Dendritic cell treated with granulocyte-macrophage colony-stimulating factor and Interleukin-4, amounts not matched to agents 40 ng/mL and 50 ng/mL, for 4 days (primary cell): ENCODE results near the gene FAM200B.
A peak's percentile ranks its signal among the peaks of the same experiment; 100 is the strongest.
"Not testable (repeated sequence)": the region's sequence is repeated elsewhere in the genome, so short reads cannot be mapped to it uniquely, and the experiment has no call there.

ENCODE experiments used
- H3K27ac Mint-ChIP-seq: one replicate; pipeline ENCODE4 v1.8.0; 2022; ENCODE audit warnings: mild to moderate bottlenecking, mixed read lengths
- H3K27me3 Mint-ChIP-seq: one replicate; pipeline ENCODE4 v1.8.0; 2022; ENCODE audit warnings: mild to moderate bottlenecking, mixed read lengths
- H3K36me3 Mint-ChIP-seq: one replicate; pipeline ENCODE4 v1.8.0; 2022; ENCODE audit warnings: low read depth, mixed read lengths
- H3K4me1 Mint-ChIP-seq: one replicate; pipeline ENCODE4 v1.8.0; 2022; ENCODE audit warnings: low read depth, mixed read lengths
- H3K4me3 Mint-ChIP-seq: one replicate; pipeline ENCODE4 v1.8.0; 2022; ENCODE audit warnings: mild to moderate bottlenecking, moderate library complexity, mixed read lengths
- H3K9me3 Mint-ChIP-seq: one replicate; pipeline ENCODE4 v1.8.0; 2022; ENCODE audit warnings: mixed read lengths
- intact Hi-C: fragments of 100-400 bp; cut with micrococcal nuclease; formaldehyde crosslinking; loops from one replicate; pipeline ENCODE4 v1.15.0; 2022

The FAM200B gene

GRCh38 chr4:15717086-15717485, 35.5 kb downstream of the FAM200B start:
- Mint-ChIP-seq H3K36me3 (peaks cover 34% of the 10 kb centered on the region), H3K4me3 (no peak overlapping the region), H3K27me3 (no peaks in the 10 kb centered on the region), H3K27ac (no peak overlapping the region), H3K4me1 (peaks cover 19% of the 10 kb centered on the region), H3K9me3 (no peaks in the 10 kb centered on the region)
- intact Hi-C loops = no loop called here

GRCh38 chr4:15717657-15718416, 36.2 kb downstream of the FAM200B start:
- intact Hi-C loops = no loop called here
- H3K36me3 Mint-ChIP-seq = peaks cover 30% of the 10 kb centered on the region
- no peaks in the 10 kb centered on the region for H3K9me3 Mint-ChIP-seq
- no peak overlapping the region for H3K4me3 Mint-ChIP-seq
- H3K27me3 Mint-ChIP-seq = no peaks in the 10 kb centered on the region
- peaks cover 19% of the 10 kb centered on the region for H3K4me1 Mint-ChIP-seq
- no peak overlapping the region for H3K27ac Mint-ChIP-seq

- Mint-ChIP-seq H3K27ac (peak overlapping the region; percentile 78), H3K4me3 (no peak overlapping the region), H3K9me3 (no peaks in the 10 kb centered on the region), H3K4me1 (peaks cover 19% of the 10 kb centered on the region), H3K27me3 (no peaks in the 10 kb centered on the region), H3K36me3 (peaks cover 32% of the 10 kb centered on the region)
- intact Hi-C loops = no loop called here
Observed at GRCh38 chr4:15718465-15718864, 36.8 kb downstream of the FAM200B start.

GRCh38 chr4:15718959-15719358, 37.3 kb downstream of the FAM200B start:
- Mint-ChIP-seq H3K4me3 (no peak overlapping the region), H3K27me3 (no peaks in the 10 kb centered on the region), H3K36me3 (peaks cover 37% of the 10 kb centered on the region), H3K4me1 (peaks cover 19% of the 10 kb centered on the region), H3K9me3 (no peaks in the 10 kb centered on the region), H3K27ac (peak overlapping the region; percentile 78)
- intact Hi-C loops = no loop called here

GRCh38 chr4:15719506-15719905, 37.9 kb downstream of the FAM200B start:
- no peaks in the 10 kb centered on the region for H3K9me3 Mint-ChIP-seq
- peaks cover 19% of the 10 kb centered on the region for H3K4me1 Mint-ChIP-seq
- H3K27me3 Mint-ChIP-seq = no peaks in the 10 kb centered on the region
- H3K27ac Mint-ChIP-seq = peak overlapping the region; percentile 78
- no peak overlapping the region for H3K4me3 Mint-ChIP-seq
- intact Hi-C loops = no loop called here
- H3K36me3 Mint-ChIP-seq = peaks cover 41% of the 10 kb centered on the region

GRCh38 chr4:15720851-15721250, 39.2 kb downstream of the FAM200B start:
- Mint-ChIP-seq H3K9me3 (no peaks in the 10 kb centered on the region), H3K4me3 (no peak overlapping the region), H3K4me1 (peaks cover 19% of the 10 kb centered on the region), H3K27ac (no peak overlapping the region), H3K36me3 (peaks cover 50% of the 10 kb centered on the region), H3K27me3 (no peaks in the 10 kb centered on the region)
- intact Hi-C loops = loop anchor here (10.0 kb wide), 1 partner anchor 164 kb away; no protein-coding TSS in a partner anchor

- Mint-ChIP-seq H3K4me3 (no peak overlapping the region), H3K9me3 (no peaks in the 10 kb centered on the region), H3K36me3 (peaks cover 46% of the 10 kb centered on the region), H3K27me3 (no peaks in the 10 kb centered on the region), H3K4me1 (no peaks in the 10 kb centered on the region), H3K27ac (no peak overlapping the region)
- intact Hi-C loops = loop anchor here (10.0 kb wide), 1 partner anchor 159 kb away; no protein-coding TSS in a partner anchor
Observed at GRCh38 chr4:15725608-15726007, 44.0 kb downstream of the FAM200B start.

GRCh38 chr4:15729910-15730533, 48.4 kb downstream of the FAM200B start:
- Mint-ChIP-seq H3K4me3 (no peak overlapping the region), H3K36me3 (peaks cover 42% of the 10 kb centered on the region), H3K4me1 (peaks cover 5% of the 10 kb centered on the region), H3K27me3 (no peaks in the 10 kb centered on the region), H3K9me3 (peaks cover 12% of the 10 kb centered on the region), H3K27ac (no peak overlapping the region)
- intact Hi-C loops = loop anchor here (1.0 to 10.0 kb wide), 3 partner anchors 155 to 271 kb away; no protein-coding TSS in a partner anchor

- H3K27ac Mint-ChIP-seq, intact Hi-C loops, H3K4me1 Mint-ChIP-seq, H3K27me3 Mint-ChIP-seq, H3K4me3 Mint-ChIP-seq: not testable (repeated sequence)
- Mint-ChIP-seq H3K36me3 (peaks cover 34% of the 10 kb centered on the region), H3K9me3 (peaks cover 12% of the 10 kb centered on the region)
Observed at GRCh38 chr4:15733061-15733460, 51.4 kb downstream of the FAM200B start.

GRCh38 chr4:15735536-15735935, 53.9 kb downstream of the FAM200B start:
- intact Hi-C loops = no loop called here
- H3K36me3 Mint-ChIP-seq = peaks cover 39% of the 10 kb centered on the region
- H3K27ac Mint-ChIP-seq = no peak overlapping the region
- no peak overlapping the region for H3K4me3 Mint-ChIP-seq
- H3K27me3 Mint-ChIP-seq = no peaks in the 10 kb centered on the region
- H3K4me1 Mint-ChIP-seq = peaks cover 5% of the 10 kb centered on the region
- peaks cover 19% of the 10 kb centered on the region for H3K9me3 Mint-ChIP-seq

- H3K4me3 Mint-ChIP-seq = no peak overlapping the region
- no peaks in the 10 kb centered on the region for H3K27me3 Mint-ChIP-seq
- peaks cover 34% of the 10 kb centered on the region for H3K36me3 Mint-ChIP-seq
- H3K9me3 Mint-ChIP-seq = peaks cover 29% of the 10 kb centered on the region
- no peak overlapping the region for H3K27ac Mint-ChIP-seq
- peaks cover 5% of the 10 kb centered on the region for H3K4me1 Mint-ChIP-seq
- intact Hi-C loops = no loop called here
Observed at GRCh38 chr4:15736514-15737050, 55.0 kb downstream of the FAM200B start.

GRCh38 chr4:15737255-15737654, 55.6 kb downstream of the FAM200B start:
- no peak overlapping the region for H3K4me3 Mint-ChIP-seq
- H3K27ac Mint-ChIP-seq = no peak overlapping the region
- intact Hi-C loops = no loop called here
- H3K9me3 Mint-ChIP-seq = peaks cover 35% of the 10 kb centered on the region
- H3K27me3 Mint-ChIP-seq = no peaks in the 10 kb centered on the region
- peaks cover 39% of the 10 kb centered on the region for H3K36me3 Mint-ChIP-seq
- H3K4me1 Mint-ChIP-seq = peaks cover 5% of the 10 kb centered on the region

GRCh38 chr4:15738877-15739276, 57.2 kb downstream of the FAM200B start:
- H3K4me1 Mint-ChIP-seq = peaks cover 5% of the 10 kb centered on the region
- no peak overlapping the region for H3K4me3 Mint-ChIP-seq
- H3K27me3 Mint-ChIP-seq = no peaks in the 10 kb centered on the region
- peaks cover 31% of the 10 kb centered on the region for H3K9me3 Mint-ChIP-seq
- peaks cover 30% of the 10 kb centered on the region for H3K36me3 Mint-ChIP-seq
- intact Hi-C loops = no loop called here
- H3K27ac Mint-ChIP-seq = no peak overlapping the region
